Adrenal gland (tissue), 5 donors: ENCODE data around the gene FLVCR2.

ENCODE experiments used
- CTCF ChIP-seq, 6 experiments: fragments of 450-650 bp in 4 of 6; fragments of 200-600 bp in 2 of 6; sonication (generic) in 1 of 6; IDR thresholded peaks; 1 replicate in 5 of 6; 2 replicates in 1 of 6; pipeline versions ENCODE4 v1.5.1 to v1.8.0; 2016 to 2021; ENCODE audit warnings: antibody characterized with exemption in 6 of 6, mild to moderate bottlenecking in 2 of 6, moderate library complexity in 1 of 6
- POLR2A ChIP-seq, 2 donors: fragments of 450-650 bp; IDR thresholded peaks; one replicate each; pipeline ENCODE4 v1.6.1; 2017; ENCODE audit warnings: antibody characterized with exemption in 2 of 2, mild to moderate bottlenecking in 2 of 2, moderate library complexity in 1 of 2
- donor health status: DM: no; HTN: no; CAD: no.

- no peak for TF ChIP-seq POLR2A (IDR thresholded peaks at IDR 0.05)
- TF ChIP-seq CTCF (IDR thresholded peaks at IDR 0.05): no peak
Observed at GRCh38 chr14:75628816-75629215, 50.4 kb downstream of the FLVCR2 start.
